IMR-90 (cell line): ENCODE measurements around the gene MITD1. TPM values are rescaled to one million over a fixed set of nuclear protein-coding genes. Genes with fewer than 3 reads are reported as not detected.

ENCODE experiments used
- ATAC-seq: fragments of 200-7000 bp; cut with Tn5 transposase; 2 replicates; pipeline ENCODE4 v1.9.1; 2020; ENCODE audit warnings: low read depth, mild to moderate bottlenecking, moderate library complexity
- BruUV-seq: library from RNA; stranded (reverse); fragments of 400-500 nt; replicated peaks from 2 replicates; lab custom pipeline; 2021; lab: Mats Ljungman, UMichigan
- CTCF ChIA-PET: fragments of 300-600 bp; formaldehyde crosslinking; extraction: SDS; loops from one replicate; lab custom pipeline; 2021; ENCODE audit warnings: antibody characterized with exemption; lab: Yijun Ruan, JAX
- POLR2A ChIA-PET: fragments of 300-600 bp; sonication (Branson Sonifier 250); formaldehyde crosslinking; loops from one replicate; lab custom pipeline; 2022; ENCODE audit warnings: antibody characterized with exemption; ENCODE audit not compliant: unreplicated experiment; lab: Charles Lee
- DNase-seq: peaks from one replicate; pipeline ENCODE4 v3.0.0; 2013
- H2AFZ ChIP-seq: replicated peaks from 2 replicates; pipeline ENCODE3; 2013; ENCODE audit warnings: low read length, mild to moderate bottlenecking; ENCODE audit not compliant: poor library complexity
- H2AK5ac ChIP-seq: 2 replicates; pipeline ENCODE4 v1.6.1; 2013; ENCODE audit warnings: low read depth, low read length, inconsistent platforms
- H2AK9ac ChIP-seq: replicated peaks from 2 replicates; pipeline ENCODE3; 2013; ENCODE audit warnings: mild to moderate bottlenecking, low read depth, low read length, moderate library complexity; ENCODE audit not compliant: poor library complexity
- H2BK120ac ChIP-seq: 2 replicates; pipeline ENCODE4 v1.6.1; 2013; ENCODE audit warnings: low read depth, low read length, inconsistent platforms
- H2BK15ac ChIP-seq: 3 replicates; pipeline ENCODE4 v1.6.1; 2013; ENCODE audit warnings: low read depth, low read length, inconsistent platforms
- H2BK20ac ChIP-seq: 2 replicates; pipeline ENCODE4 v1.6.1; 2013; ENCODE audit warnings: low read depth, mild to moderate bottlenecking, inconsistent platforms, low read length, moderate library complexity
- H2BK5ac ChIP-seq: 2 replicates; pipeline ENCODE4 v1.6.1; 2013; ENCODE audit warnings: mild to moderate bottlenecking, low read depth, low read length, inconsistent platforms; ENCODE audit not compliant: poor library complexity, severe bottlenecking
- H3K14ac ChIP-seq: replicated peaks from 2 replicates; pipeline ENCODE4 v1.6.1; 2013; ENCODE audit warnings: low read depth, low read length, inconsistent platforms
- H3K18ac ChIP-seq: 2 replicates; pipeline ENCODE4 v1.6.1; 2013; ENCODE audit warnings: low read depth, low read length, control low read depth
- H3K23ac ChIP-seq: 2 replicates; pipeline ENCODE4 v1.6.1; 2013; ENCODE audit warnings: low read depth, low read length, inconsistent platforms
- H3K27ac ChIP-seq: 2 replicates; pipeline ENCODE4 v1.5.1; 2013; ENCODE audit warnings: mild to moderate bottlenecking, control low read depth, low read length; ENCODE audit not compliant: insufficient read depth
- H3K27me3 ChIP-seq: 2 replicates; pipeline ENCODE4 v1.6.1; 2013; ENCODE audit warnings: low read length; ENCODE audit not compliant: control insufficient read depth, insufficient read depth
- H3K36me3 ChIP-seq: 2 replicates; pipeline ENCODE4 v1.6.1; 2013; ENCODE audit warnings: low read length, mixed read lengths; ENCODE audit not compliant: control insufficient read depth, insufficient read depth
- H3K4ac ChIP-seq: 2 replicates; pipeline ENCODE4 v1.6.1; 2013; ENCODE audit warnings: low read depth, low read length, inconsistent platforms
- H3K4me1 ChIP-seq: 2 replicates; pipeline ENCODE4 v1.6.1; 2013; ENCODE audit warnings: low read length, mixed read lengths; ENCODE audit not compliant: control insufficient read depth, insufficient read depth
- H3K4me2 ChIP-seq: 2 replicates; pipeline ENCODE4 v1.6.1; 2013; ENCODE audit warnings: low read depth, mild to moderate bottlenecking, control low read depth, low read length, moderate library complexity
- H3K4me3 ChIP-seq: 2 replicates; pipeline ENCODE4 v1.5.1; 2013; ENCODE audit warnings: low read depth, mild to moderate bottlenecking, control low read depth, low read length, moderate library complexity; ENCODE audit not compliant: insufficient read depth
- H3K56ac ChIP-seq: 2 replicates; pipeline ENCODE4 v1.6.1; 2013; ENCODE audit warnings: low read length, inconsistent platforms; ENCODE audit not compliant: insufficient read depth; ENCODE audit errors: extremely low read depth
- H3K79me1 ChIP-seq, 2 experiments: 2 replicates each; pipeline ENCODE4 v1.6.1; 2013; ENCODE audit warnings: low read length in 2 of 2, inconsistent platforms in 1 of 2, low read depth in 1 of 2
- H3K9ac ChIP-seq: 2 replicates; pipeline ENCODE4 v1.6.1; 2013; ENCODE audit warnings: low read depth, low read length, control low read depth
- H3K9me1 ChIP-seq: 2 replicates; pipeline ENCODE4 v1.6.1; 2013; ENCODE audit warnings: low read length, inconsistent platforms; ENCODE audit not compliant: insufficient read depth
- H3K9me3 ChIP-seq: 2 replicates; pipeline ENCODE4 v1.6.1; 2013; ENCODE audit warnings: low read length; ENCODE audit not compliant: control insufficient read depth, insufficient read depth
- H4K20me1 ChIP-seq: 2 replicates; pipeline ENCODE4 v1.6.1; 2013; ENCODE audit warnings: low read length, inconsistent platforms; ENCODE audit not compliant: insufficient read depth
- H4K5ac ChIP-seq: 2 replicates; pipeline ENCODE4 v1.6.1; 2013; ENCODE audit warnings: mild to moderate bottlenecking, low read depth, low read length, control low read depth
- H4K8ac ChIP-seq, 2 experiments: 2 replicates each; pipeline ENCODE4 v1.6.1; 2013; ENCODE audit warnings: low read depth in 2 of 2, low read length in 2 of 2, control low read depth in 1 of 2, inconsistent platforms in 1 of 2
- H4K91ac ChIP-seq: 2 replicates; pipeline ENCODE4 v1.6.1; 2013; ENCODE audit warnings: low read depth, low read length, inconsistent platforms; ENCODE audit not compliant: insufficient read depth
- BHLHE40 ChIP-seq: fragments of 150-350 bp; IDR thresholded peaks from 2 replicates; pipeline ENCODE4 v1.6.1; 2016; ENCODE audit warnings: mild to moderate bottlenecking, low read depth, low read length
- CEBPB ChIP-seq: IDR thresholded peaks from 2 replicates; pipeline ENCODE4 v1.6.1; 2012; ENCODE audit warnings: low read depth, low read length, improper control_type of control experiment
- CHD1 ChIP-seq: IDR thresholded peaks from 2 replicates; pipeline ENCODE4 v1.6.1; 2012; ENCODE audit warnings: low read depth, low read length, improper control_type of control experiment
- CTCF ChIP-seq: conservative IDR thresholded peaks from 2 replicates; pipeline ENCODE4 v1.5.1; 2012; ENCODE audit warnings: mild to moderate bottlenecking, low read depth, low read length, improper control_type of control experiment
- ELK1 ChIP-seq: fragments of 150-350 bp; IDR thresholded peaks from 2 replicates; pipeline ENCODE4 v1.6.1; 2016; ENCODE audit warnings: low read depth, mild to moderate bottlenecking, low read length, moderate library complexity, borderline replicate concordance
- FOS ChIP-seq: fragments of 150-350 bp; IDR thresholded peaks from 2 replicates; pipeline ENCODE4 v1.6.1; 2016; ENCODE audit warnings: low read depth, low read length
- MAFK ChIP-seq: IDR thresholded peaks from 2 replicates; pipeline ENCODE4 v1.6.1; 2012; ENCODE audit warnings: low read depth, low read length, improper control_type of control experiment
- MAZ ChIP-seq: IDR thresholded peaks from 2 replicates; pipeline ENCODE4 v1.6.1; 2012; ENCODE audit warnings: low read depth, mild to moderate bottlenecking, low read length, improper control_type of control experiment, moderate library complexity, borderline replicate concordance
- MXI1 ChIP-seq: IDR thresholded peaks from 2 replicates; pipeline ENCODE4 v1.6.1; 2012; ENCODE audit warnings: low read depth, mild to moderate bottlenecking, low read length, moderate library complexity, borderline replicate concordance
- NFE2L2 ChIP-seq: fragments of 150-350 bp; IDR thresholded peaks from 2 replicates; pipeline ENCODE4 v1.6.1; 2016; ENCODE audit warnings: low read depth, mild to moderate bottlenecking, low read length
- POLR2A ChIP-seq: IDR thresholded peaks from 2 replicates; pipeline ENCODE4 v1.6.1; 2012; ENCODE audit warnings: mild to moderate bottlenecking, low read depth, low read length
- RAD21 ChIP-seq: IDR thresholded peaks from 2 replicates; pipeline ENCODE4 v1.6.1; 2012; ENCODE audit warnings: low read length, improper control_type of control experiment
- RCOR1 ChIP-seq: IDR thresholded peaks from 2 replicates; pipeline ENCODE4 v1.6.1; 2012; ENCODE audit warnings: mild to moderate bottlenecking, low read length, improper control_type of control experiment; ENCODE audit not compliant: insufficient replicate concordance
- RFX5 ChIP-seq: IDR thresholded peaks from 2 replicates; pipeline ENCODE4 v1.8.0; 2012; ENCODE audit warnings: low read depth, mild to moderate bottlenecking, low read length, moderate library complexity
- SMC3 ChIP-seq: fragments of 150-350 bp; IDR thresholded peaks from 2 replicates; pipeline ENCODE4 v1.6.1; 2016; ENCODE audit warnings: low read depth, mild to moderate bottlenecking, antibody characterized with exemption, low read length, moderate library complexity
- USF2 ChIP-seq: fragments of 150-350 bp; IDR thresholded peaks from 2 replicates; pipeline ENCODE4 v1.6.1; 2017; ENCODE audit warnings: mild to moderate bottlenecking, antibody characterized with exemption, low read length, low read depth
- WGBS, 2 experiments: methylation state at CpG; one replicate each; pipeline versions ENCODE4 v1.1.5 to v1.1.7; 2013; ENCODE audit warnings: missing lambda C conversion rate in 2 of 2; ENCODE audit not compliant: insufficient read length in 1 of 2; ENCODE audit errors: extremely low coverage in 2 of 2; 5-methylcytosine and 5-hydroxymethylcytosine counted together
- dilution Hi-C: fragments of 300-500 bp; cut with HindIII; formaldehyde crosslinking; loops from one replicate; pipeline ENCODE4 v1.14.3; 2018; ENCODE audit warnings: low sequenced_read_pairs; ENCODE audit not compliant: unreplicated experiment
- in situ Hi-C: fragments of 300-500 bp; cut with MboI; formaldehyde crosslinking; loops from 3 replicates; pipeline ENCODE4 v1.14.3; 2019; ENCODE audit warnings: low sequenced_read_pairs, inconsistent platforms, mixed read lengths
- intact Hi-C: fragments of 100-400 bp; cut with micrococcal nuclease; formaldehyde crosslinking; loops from 2 replicates; pipeline ENCODE4 v1.10.0; 2022
- polyA plus RNA-seq, 3 experiments: library from polyadenylated mRNA; depleted of rRNA; stranded (reverse); fragments of >200 nt; gene quantifications; 2 replicates each; pipeline ENCODE4 v1.2.3, GENCODE V29; 2012; ENCODE audit warnings: low replicate concordance in 1 of 3
- total RNA-seq: library from RNA; depleted of rRNA; stranded (reverse); fragments of >200 nt; gene quantifications from 2 replicates; pipeline ENCODE4 v1.2.3, GENCODE V29; 2012

MITD1 gene
- total and polyA plus RNA-seq, 2 of the 4 experiments (the other 2 are of a cell fraction), result 4.3 to 18.7 TPM

GRCh38 chr2:99158599-99158998, 22.3 kb downstream of the MITD1 start:
- intact Hi-C loops, result no loop called here

More at GRCh38 chr2:99158599-99158998, 22.3 kb downstream of the MITD1 start:
- H3K18ac ChIP-seq, result no peak overlapping the region
- no peaks in the 10 kb centered on the region for H4K20me1 ChIP-seq
- no peak overlapping the region for H2AFZ ChIP-seq
- H3K4me2 ChIP-seq, result no peak overlapping the region
- H3K9me1 ChIP-seq, result no peaks in the 10 kb centered on the region
- no peak overlapping the region for H2AK5ac ChIP-seq
- no peak overlapping the region for H2BK120ac ChIP-seq
- ChIA-PET CTCF (no interaction called here), POLR2A (no interaction called here)
- no peak for TF ChIP-seq CEBPB
- no peak for TF ChIP-seq MXI1
- no peak for TF ChIP-seq BHLHE40
- no peak for TF ChIP-seq MAZ
- TF ChIP-seq RAD21, result no peak
- TF ChIP-seq SMC3, result no peak
- no peak for TF ChIP-seq POLR2A
- no peak for TF ChIP-seq ELK1
- no peak for TF ChIP-seq RCOR1
- TF ChIP-seq RFX5, result no peak
- TF ChIP-seq MAFK, result no peak
- TF ChIP-seq USF2, result no peak
- no peak for TF ChIP-seq CHD1
- no peak for TF ChIP-seq FOS
- TF ChIP-seq CTCF, result no peak
- no peak for TF ChIP-seq NFE2L2
- H2BK5ac ChIP-seq, result no peak overlapping the region
- H3K36me3 ChIP-seq, result no peaks in the 10 kb centered on the region
- H2AK9ac ChIP-seq, result no peak overlapping the region
- no peak overlapping the region for H3K27ac ChIP-seq
- DNase-seq, result no peak
- H3K9me3 ChIP-seq, result no peaks in the 10 kb centered on the region
- no peak overlapping the region for H3K14ac ChIP-seq
- peaks cover 5% of the 10 kb centered on the region for H3K4me1 ChIP-seq
- H3K4me3 ChIP-seq, result no peak overlapping the region
- H3K27me3 ChIP-seq, result no peaks in the 10 kb centered on the region
- H3K23ac ChIP-seq, result no peak overlapping the region
- dilution Hi-C loops (no loop called here), in situ Hi-C loops (loop anchor here (25.0 kb wide), 1 partner anchor 1104 kb away; no protein-coding TSS in a partner anchor)
- no peak overlapping the region for H3K56ac ChIP-seq
- no TSS peak for BruUV-seq
- H3K4ac ChIP-seq, result no peak overlapping the region
- no peak overlapping the region for H4K8ac ChIP-seq
- no CpG with 5 or more reads among the region's 5 CpGs for WGBS, 2 experiments
- no peak overlapping the region for H2BK15ac ChIP-seq
- peaks cover 15 to 20% of the 10 kb centered on the region in 2 experiments for H3K79me1 ChIP-seq
- H4K91ac ChIP-seq, result no peak overlapping the region
- no peak for ATAC-seq
- H2BK20ac ChIP-seq, result no peak overlapping the region
- H4K5ac ChIP-seq, result no peak overlapping the region
- no peak overlapping the region for H3K9ac ChIP-seq
